ENCODE data around the gene TEP1.
"Not testable (repeated sequence)": the region's sequence is repeated elsewhere in the genome, so short reads cannot be mapped to it uniquely, and the experiment has no call there.

Gene TEP1

GRCh38 chr14:20412876-20413743 lies at the start of gene TEP1:
Gene TEP1 (minus strand): TSS chr14:20413501. CDS start chr14:20408439, 5,062 bp downstream.
- peak; percentile 79 for DNase-seq (ENCODE audit: low spot score)

- peak; percentile 99 for DNase-seq (ENCODE audit: low spot score)
Observed at GRCh38 chr14:20461225-20462141, 48.2 kb upstream of the TEP1 start, which contains the start of gene PIP4P1. Gene PIP4P1 (minus strand): TSS chr14:20461434. CDS start chr14:20461325, 109 bp downstream.

- DNase-seq (ENCODE audit: low spot score): peak; percentile 27
Observed at GRCh38 chr14:20460458-20461224, 47.3 kb upstream of the TEP1 start.

GRCh38 chr14:20458031-20458789 lies 44.9 kb upstream of the TEP1 start:
- no peak for DNase-seq (ENCODE audit: low spot score)

DNA sequence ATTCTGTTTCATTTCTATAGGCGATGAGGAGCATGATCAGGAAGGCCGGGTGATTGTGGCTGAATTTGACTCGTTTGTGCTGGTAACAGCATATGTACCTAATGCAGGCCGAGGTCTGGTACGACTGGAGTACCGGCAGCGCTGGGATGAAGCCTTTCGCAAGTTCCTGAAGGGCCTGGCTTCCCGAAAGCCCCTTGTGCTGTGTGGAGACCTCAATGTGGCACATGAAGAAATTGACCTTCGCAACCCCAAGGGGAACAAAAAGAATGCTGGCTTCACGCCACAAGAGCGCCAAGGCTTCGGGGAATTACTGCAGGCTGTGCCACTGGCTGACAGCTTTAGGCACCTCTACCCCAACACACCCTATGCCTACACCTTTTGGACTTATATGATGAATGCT lies 43.7 kb upstream of the TEP1 start:
- no peak for DNase-seq (ENCODE audit: low spot score)

- DNase-seq (ENCODE audit: low spot score): no peak
Observed at GRCh38 chr14:20455355-20456300, 42.3 kb upstream of the TEP1 start.

GRCh38 chr14:20454516-20455354 lies 41.4 kb upstream of the TEP1 start, which contains the start of the genes APEX1 and OSGEP:
Gene APEX1 (plus strand): TSS chr14:20455226. CDS start chr14:20455646, 420 bp downstream.
Gene OSGEP (minus strand): TSS chr14:20454812. CDS start chr14:20454683, 129 bp downstream.
- peak; percentile 99 for DNase-seq (ENCODE audit: low spot score)

- DNase-seq (ENCODE audit: low spot score): not testable (repeated sequence)
Observed at GRCh38 chr14:20452831-20453230, 39.5 kb upstream of the TEP1 start.

DNA sequence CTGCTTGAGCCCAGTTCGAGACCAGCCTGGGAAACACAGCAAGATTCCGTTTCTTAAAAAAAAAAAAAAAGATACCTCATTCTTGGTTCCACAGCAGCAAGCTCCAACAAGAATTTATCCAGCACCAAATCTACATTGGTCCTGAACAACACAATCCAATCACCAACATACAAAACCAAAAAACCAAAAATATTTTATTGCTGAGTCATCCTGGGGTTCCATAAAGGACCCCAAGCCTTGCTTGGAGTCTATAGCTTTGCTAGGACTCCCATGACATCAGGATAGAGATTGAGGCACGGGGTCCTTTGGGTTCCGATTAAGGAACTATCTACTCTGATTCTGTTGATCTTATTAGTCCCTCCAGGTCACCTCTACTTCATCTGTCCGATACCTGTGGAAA lies 33.6 kb upstream of the TEP1 start:
- DNase-seq (ENCODE audit: low spot score): no peak

DNA sequence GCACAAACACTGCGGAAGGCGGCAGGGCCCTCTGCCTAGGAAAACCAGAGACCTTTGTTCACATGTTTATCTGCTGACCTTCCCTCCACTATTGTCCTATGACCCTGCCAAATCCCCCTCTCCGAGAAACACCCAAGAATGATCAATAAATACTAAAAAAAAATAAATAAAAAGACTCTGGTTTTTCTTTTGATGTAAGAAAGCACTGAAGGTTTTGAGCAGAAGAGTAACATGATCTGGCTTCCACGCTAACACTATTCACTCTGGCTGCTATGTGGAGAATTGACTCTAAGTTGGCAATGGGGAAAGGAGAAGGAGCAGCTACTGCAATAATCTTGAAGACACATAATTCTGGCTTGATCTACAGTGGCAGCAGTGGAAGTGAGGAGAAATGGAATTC lies 30.3 kb upstream of the TEP1 start:
- DNase-seq (ENCODE audit: low spot score): not testable (repeated sequence)

GRCh38 chr14:20441461-20441860 lies 28.2 kb upstream of the TEP1 start:
- no peak for DNase-seq (ENCODE audit: low spot score)

- peak; percentile 30 for DNase-seq (ENCODE audit: low spot score)
Observed at GRCh38 chr14:20440882-20441281, 27.6 kb upstream of the TEP1 start.

DNA sequence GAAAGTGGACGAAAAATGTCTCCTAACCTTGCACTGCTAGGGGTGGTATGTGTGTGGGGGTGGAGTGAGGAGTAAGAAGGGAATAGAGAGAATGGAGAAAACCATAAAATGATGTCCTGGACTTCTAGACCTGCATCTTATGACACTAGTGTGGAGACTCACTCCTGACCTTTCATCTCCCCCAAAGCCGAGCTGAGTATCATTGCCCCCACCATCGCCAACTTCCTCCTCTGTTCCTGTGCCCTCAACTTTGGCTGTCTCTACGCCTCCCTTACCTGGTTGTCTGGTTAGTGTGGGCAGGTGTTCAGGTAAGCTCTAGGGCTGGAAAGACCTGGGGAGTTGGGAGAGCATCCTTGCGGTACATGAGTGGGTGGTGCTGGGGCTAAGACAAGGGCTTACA lies 27.2 kb upstream of the TEP1 start:
- no peak for DNase-seq (ENCODE audit: low spot score)

- no peak for DNase-seq (ENCODE audit: low spot score)
Observed at GRCh38 chr14:20438664-20439063, 25.4 kb upstream of the TEP1 start.

DNA sequence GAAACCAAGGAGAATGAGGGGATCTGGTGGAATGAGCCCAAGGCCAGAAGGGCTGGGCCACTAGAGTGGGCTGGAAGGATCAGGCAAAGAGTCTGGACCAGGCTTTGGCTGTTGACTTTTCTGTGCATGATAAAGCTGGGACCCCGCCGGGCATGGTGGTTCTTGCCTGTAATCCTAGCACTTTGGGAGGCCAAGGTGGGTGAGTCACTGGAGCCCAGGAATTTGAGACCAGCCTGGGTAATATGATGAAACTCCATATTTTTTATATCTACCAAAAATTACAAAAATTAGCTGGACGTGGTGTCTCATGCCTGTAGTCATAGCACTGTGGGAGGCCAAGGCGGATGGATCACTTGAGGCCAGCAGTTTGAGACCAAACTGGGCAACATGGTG lies 23.1 kb upstream of the TEP1 start:
- DNase-seq (ENCODE audit: low spot score): no peak

- DNase-seq (ENCODE audit: low spot score): no peak
Observed at GRCh38 chr14:20435582-20436362, 22.5 kb upstream of the TEP1 start, which contains the start of gene KLHL33. Gene KLHL33 (minus strand): TSS chr14:20436166. CDS start chr14:20435811, 355 bp downstream.

DNA sequence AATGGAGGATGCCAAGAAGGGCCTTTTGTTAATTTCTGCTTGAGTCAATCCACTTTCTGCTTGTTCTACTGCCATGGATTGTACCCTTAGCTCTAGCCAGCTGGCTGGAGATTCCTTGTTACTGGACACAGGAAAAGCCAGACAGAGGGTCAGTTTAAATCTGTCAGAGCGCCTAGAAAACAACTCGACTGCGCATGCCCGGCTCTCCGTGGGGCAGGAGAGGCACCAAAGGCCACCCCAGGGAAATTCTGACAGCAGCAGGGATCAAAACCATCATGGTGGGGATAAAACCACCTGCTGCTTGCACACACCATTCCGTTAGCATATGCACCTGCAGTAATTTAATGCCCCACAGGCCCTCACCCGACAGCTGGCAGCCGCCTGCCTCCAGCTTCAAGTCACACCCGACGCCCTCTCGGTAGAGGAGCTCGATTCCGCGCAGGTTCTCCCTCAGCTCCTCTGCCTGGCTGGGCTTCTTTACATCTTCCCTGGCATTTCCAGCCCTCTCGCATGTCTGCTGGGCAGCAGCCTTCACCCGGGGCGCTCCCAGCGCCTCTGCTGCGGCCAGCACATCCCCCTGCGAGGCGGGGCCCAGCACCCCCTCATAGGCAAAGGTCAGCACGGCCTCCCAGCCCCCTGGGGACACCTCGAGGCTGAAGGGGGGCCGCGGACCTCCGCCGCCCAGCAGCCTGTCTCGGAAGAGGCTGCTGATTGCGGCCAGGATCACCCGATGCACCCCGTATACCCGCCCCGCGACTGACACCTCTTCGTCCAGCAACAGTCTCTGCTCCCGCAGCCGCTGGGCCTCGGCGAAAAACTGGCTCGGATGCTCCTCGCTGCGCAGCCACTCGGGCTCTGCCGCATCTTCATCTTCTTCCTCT lies 21.6 kb upstream of the TEP1 start:
- DNase-seq (ENCODE audit: low spot score): no peak

All from activated CD4-positive, alpha-beta T cell treated with anti-CD3 and anti-CD28 coated beads, Interleukin-2, Interleukin-4, amounts not matched to agents 100 ng/mL and 50 ng/mL, durations not matched to agents 16 hours and 8 hours (primary cell).